ENCODE measurements around the gene LNPEP.
"Not testable (repeated sequence)": the region's sequence is repeated elsewhere in the genome, so short reads cannot be mapped to it uniquely, and the experiment has no call there.

Gene LNPEP

DNA sequence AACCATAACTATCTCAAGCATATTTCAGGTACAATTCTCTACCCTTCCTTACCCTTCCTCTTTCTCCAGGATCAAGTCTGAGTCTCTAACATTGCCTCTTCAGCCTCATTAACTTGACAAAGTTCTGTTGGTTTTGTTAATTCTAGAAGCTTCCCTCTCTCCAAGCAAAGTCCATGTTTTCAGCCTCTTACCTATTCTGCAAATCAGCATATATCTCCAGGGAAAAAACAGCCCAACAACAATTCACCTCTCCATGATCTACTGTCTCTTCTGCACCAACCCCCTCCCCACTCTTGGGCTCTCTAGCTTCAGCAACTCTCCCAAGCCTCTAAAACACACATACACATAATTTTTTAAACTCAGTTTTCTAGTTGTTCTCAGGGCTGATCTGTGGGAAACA is 134.4 kb downstream of the LNPEP start:
- DNase-seq, result no peak

DNA sequence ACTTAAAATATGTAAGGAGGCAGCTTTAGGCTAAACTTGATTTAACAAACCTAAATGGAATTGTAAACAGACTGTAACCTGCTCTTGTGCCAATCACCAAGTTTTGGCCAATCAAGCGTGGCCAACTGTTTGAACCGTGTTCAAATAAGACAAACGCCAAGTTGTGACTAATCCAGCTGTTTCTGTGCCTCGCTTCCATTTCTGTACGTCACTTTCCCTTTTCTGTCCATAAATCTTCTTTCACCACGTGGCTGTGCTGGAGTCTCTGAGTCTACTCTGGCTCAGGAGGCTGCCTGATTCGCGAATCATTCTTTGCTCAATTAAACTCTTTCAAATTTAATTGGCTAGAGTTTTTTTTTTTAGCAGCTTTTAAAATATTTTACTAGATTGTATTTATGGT is 135.2 kb downstream of the LNPEP start:
- peak; percentile 36 for DNase-seq

DNA sequence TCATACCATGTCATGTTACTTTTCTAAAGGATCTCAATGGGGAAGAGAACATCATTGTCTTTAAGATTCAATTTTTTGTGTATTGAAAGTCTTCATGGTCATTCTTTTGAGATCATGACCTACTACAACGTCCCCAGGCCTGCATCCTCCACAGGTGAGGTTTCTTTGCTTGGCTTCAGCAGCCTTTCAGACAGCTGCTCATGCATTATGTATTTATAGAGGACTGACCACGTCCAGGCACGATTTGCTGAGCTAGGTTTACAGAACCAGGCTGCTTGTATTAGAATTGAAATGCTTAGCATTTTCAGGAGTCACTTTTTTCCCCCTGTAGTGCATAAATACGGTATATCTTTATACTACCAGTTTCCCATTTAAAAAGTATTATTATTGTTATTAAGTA is 136.1 kb downstream of the LNPEP start:
- DNase-seq, result no peak

DNA sequence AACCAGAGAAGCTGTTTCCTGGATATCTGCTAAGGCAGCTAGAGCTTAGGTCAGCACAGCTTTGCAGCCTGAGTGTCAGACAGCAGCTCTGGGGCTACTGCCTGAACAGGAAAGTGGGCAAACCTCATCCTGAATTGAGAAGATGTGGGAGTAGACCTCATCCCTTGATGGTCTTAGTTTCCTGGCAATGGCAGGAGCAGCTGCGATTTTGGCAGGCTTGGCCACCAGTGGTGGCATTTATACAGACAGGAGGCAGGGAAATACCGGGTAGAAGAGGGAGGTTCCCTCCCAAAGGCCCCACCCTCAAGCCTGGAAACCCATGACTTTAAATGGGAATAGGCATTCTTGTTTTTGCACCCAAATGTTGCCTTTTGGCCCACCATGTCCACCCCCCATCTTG is 136.8 kb downstream of the LNPEP start:
- no peak for DNase-seq

DNA sequence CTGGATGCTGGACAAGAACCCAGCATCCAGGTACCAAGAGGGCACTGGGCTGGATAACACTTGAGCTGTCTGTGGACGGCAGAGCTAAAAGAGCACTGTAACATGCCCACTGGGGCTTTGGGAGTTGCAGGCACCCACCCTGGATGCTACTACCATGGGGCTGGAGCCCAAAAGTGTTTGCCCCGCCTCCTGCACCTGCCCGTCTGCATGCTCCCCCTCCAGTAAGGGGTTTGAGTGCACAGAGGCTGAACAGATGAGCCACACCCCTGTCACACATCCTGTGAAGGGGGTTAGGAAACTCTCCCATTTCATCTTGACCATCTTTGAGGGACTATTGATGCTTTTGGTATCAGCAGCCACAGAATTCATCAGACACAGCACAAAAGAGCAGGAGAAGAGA is 137.5 kb downstream of the LNPEP start:
- DNase-seq, result no peak

DNA sequence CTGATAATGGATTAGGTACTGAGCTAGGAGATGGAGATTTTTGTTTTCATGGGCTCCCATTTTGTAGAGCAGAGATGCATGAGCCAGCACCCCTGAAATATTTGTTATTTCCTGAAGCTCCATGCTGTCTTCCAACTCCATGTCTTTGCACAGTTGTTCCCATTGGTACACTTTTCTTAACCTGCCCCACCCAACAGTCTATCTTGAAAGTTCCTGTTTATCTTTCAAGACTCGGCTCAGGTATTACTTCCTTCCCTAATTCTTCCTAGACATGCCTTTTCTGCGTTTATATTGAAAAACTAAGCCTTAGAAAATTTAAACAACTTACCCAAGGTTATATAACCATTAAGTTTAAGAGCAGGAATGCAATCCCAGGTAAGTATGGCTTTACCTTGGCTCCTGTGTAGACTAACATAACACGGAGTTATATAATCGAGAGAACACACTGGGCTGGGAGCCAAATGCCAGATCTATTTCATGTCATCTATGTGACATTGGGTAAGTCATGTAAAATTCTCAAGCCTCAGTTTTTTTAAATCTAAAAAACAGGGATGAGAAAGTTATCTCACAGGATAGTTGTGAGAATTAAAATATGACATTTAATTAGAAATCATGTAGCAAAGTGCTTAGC is 139.1 kb downstream of the LNPEP start:
- DNase-seq, result no peak

DNA sequence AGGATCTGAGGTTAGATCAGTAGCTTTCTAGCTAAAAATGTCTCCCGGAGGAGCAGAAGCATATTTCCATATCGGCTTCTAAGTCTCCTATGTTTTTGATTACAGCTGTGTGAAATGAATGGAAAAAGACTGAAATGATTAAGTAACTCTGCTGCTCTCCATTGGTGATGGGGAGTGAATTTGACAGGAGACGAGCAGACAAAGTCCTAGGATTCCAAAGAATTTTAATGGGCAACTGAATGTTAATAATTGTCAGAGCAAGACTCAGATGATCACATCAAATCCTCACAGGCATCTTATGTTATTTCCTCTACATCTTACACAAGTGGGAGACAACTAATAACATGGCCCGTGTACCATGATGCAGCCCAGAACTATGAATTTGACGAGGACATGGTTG is 139.8 kb downstream of the LNPEP start:
- no peak for DNase-seq

DNA sequence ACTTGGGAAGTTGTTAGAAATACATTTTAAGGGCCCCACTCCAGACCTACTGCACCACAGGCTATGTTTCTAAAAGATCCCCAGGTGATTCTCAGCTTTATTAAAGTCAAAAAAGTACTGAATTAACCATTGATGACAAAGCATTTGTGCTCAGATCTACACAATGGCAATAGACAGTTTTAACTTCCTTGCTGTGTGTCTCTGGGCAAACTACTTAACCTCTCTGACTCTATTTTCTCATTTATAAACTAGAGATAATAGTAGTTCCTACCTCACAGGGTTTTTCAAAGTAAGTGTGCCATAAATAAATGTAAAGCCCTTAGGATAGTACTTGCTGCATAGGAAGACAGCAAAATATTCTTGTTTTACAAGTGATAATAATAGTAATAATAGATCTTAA is 140.2 kb downstream of the LNPEP start:
- no peak for DNase-seq

DNA sequence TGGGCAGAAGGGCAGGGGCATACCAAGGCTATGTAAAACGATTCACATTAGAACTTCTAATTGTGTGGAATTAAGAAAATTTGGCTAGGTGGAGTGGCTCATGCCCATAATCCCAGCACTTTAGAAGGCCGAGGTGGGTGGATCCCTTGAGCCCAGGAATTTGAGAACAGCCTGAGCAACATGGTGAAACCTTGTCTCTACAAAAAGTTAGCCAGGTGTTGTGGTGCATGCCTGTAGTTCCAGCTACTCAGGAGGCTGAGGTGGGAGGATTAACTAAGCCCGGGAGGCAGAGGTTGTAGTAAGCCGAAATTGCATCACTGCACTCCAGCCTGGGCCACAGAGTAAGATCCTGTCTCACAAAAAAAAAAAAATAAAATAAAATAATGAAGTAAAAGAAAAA is 141.4 kb downstream of the LNPEP start:
- DNase-seq, result no peak

DNA sequence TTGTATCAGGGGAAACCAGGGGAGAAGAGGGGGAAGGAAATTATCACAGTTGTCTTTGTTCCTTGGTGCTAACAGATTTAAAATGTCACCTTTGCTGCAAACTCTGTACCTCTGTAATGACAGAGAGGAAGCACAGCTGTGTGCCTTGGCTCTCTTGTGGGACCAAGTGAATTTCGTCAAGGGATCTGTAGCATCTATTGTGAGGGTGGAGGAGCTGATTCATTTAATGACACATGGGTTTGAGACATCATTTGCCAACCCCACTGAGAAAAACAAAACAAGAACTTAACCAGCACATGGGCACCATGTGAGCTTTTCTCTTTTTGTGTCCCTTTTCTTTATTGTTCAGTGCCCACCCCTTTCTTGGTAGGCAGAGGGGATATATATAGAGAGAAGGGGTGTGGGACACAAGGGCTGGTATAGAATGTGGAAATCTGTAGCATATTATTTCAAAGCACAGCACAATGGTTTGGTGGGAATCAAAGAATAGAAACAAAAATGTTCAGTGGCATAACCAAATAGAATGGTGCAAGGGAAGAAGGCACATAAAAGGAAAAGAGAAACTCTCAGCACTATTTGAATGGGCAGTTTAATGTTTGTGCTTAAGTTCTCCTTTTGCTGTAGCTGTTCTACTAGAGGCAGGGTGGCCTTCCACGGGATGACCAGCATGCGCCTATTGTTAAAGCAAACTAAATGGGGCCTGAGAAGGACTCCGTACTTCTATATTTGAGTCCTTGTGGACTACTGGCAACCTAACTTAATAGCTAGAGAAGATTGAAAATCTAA is 143.3 kb downstream of the LNPEP start:
- DNase-seq, result no peak

DNA sequence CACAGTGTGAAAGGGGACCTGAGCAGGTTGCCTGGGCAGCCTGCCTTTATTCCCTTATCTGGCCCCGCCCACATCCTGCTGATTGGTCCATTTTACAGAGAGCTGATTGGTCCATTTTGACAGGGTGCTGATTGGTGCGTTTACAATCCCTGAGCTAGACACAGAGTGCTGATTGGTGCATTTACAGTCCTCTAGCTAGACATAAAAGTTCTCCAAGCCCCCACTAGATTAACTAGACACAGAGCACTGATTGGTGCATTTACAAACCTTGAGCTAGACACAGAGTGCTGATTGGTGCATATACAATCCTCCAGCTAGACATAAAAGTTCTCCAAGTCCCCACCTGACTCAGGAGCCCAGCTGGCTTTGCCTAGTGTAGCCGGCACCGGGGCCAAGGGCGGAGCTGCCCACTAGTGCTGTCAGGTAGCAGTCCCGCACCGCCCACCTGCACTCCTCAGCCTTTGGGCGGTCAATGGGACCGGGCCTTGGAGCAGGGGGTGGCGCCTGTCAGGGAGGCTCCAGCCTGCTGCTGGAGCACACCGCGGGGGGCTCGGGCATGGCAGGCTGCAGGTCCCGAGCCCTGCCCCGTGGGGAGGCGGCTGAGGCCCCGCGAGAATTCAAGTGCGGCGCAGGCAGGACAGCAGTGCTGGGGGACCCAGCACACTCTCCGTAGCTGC is 149.0 kb downstream of the LNPEP start:
- DNase-seq, result not testable (repeated sequence)

DNA sequence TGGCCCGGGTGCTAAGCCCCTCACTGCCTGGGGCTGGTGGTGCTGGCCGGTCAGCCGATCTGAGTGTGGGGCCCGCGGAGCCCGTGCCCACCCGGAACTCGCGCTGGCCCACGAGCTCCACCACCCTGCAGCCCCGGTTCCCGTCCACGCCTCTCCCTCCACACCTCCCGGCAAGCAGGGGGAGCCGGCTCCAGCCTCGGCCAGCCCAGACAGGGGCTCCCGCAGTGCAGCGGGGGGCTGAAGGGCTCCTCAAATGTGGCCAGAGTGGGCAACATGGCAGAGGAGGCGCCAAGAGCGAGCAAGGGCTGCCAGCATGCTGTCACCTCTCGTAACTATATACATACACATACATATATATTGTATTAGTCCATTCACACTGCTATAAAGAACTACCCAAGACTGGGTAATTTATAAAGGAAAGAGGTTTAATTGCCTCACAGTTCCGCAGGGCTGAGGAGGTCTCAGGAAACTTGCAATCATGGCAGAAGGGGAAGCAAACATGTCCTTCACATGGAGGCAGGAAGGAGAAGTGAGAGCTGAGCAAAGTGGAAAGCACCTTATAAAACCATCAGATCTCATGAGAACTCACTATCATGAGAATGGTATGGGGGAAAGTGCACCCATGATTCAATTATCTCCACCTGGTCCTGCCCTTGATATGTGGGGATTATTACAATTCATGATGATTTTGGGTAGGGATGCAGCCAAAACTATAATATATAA is 149.7 kb downstream of the LNPEP start:
- no peak for DNase-seq
